Activated B cell treated with CpG ODN at 0.5 μM for 24 hours (primary cell): Measurements from ENCODE around the gene INPP4A. TPM values are rescaled to one million over a fixed set of nuclear protein-coding genes. Genes with fewer than 3 reads are reported as not detected.

Source experiments
- ATAC-seq: fragments of 200-7000 bp; cut with Tn5 transposase; one replicate; pipeline ENCODE4 v1.10.0; 2021; ENCODE audit warnings: low read depth, mild to moderate bottlenecking, moderate library complexity
- CTCF ChIA-PET: fragments of 350-600 bp; sonication (Branson Sonifier 250); formaldehyde crosslinking; loops from one replicate; lab custom pipeline; 2021; ENCODE audit warnings: antibody characterized with exemption; lab: Charles Lee
- POLR2A ChIA-PET: fragments of 350-600 bp; sonication (Branson Sonifier 250); formaldehyde crosslinking; loops from one replicate; lab custom pipeline; 2021; ENCODE audit warnings: antibody characterized with exemption; lab: Charles Lee
- DNase-seq: peaks from one replicate; pipeline ENCODE4 v3.0.0; 2022
- H3K27ac Mint-ChIP-seq: one replicate; pipeline ENCODE4 v1.8.0; 2020; ENCODE audit warnings: mixed read lengths
- H3K27me3 Mint-ChIP-seq: one replicate; pipeline ENCODE4 v1.8.0; 2021; ENCODE audit warnings: mixed read lengths
- H3K36me3 Mint-ChIP-seq: one replicate; pipeline ENCODE4 v1.8.0; 2021; ENCODE audit warnings: low read depth, mixed read lengths
- H3K4me1 Mint-ChIP-seq: one replicate; pipeline ENCODE4 v1.8.0; 2021; ENCODE audit warnings: mixed read lengths
- H3K4me3 Mint-ChIP-seq: one replicate; pipeline ENCODE4 v1.8.0; 2020; ENCODE audit warnings: mild to moderate bottlenecking, mixed read lengths
- H3K9me3 Mint-ChIP-seq: one replicate; pipeline ENCODE4 v1.8.0; 2020; ENCODE audit warnings: mixed read lengths
- CTCF ChIP-seq: fragments of 200-600 bp; IDR thresholded peaks from one replicate; pipeline ENCODE4 v1.8.0; 2022; ENCODE audit warnings: antibody characterized with exemption, mild to moderate bottlenecking
- intact Hi-C: fragments of 100-400 bp; cut with micrococcal nuclease; formaldehyde crosslinking; loops from one replicate; pipeline ENCODE4 v1.15.1; 2024
- total RNA-seq: library from RNA; stranded (reverse); gene quantifications from 2 replicates; pipeline ENCODE4 v1.2.3, GENCODE V29; 2022

The INPP4A gene
- total RNA-seq, 1 donor from 2014 or later, result 26.6 TPM

DNA sequence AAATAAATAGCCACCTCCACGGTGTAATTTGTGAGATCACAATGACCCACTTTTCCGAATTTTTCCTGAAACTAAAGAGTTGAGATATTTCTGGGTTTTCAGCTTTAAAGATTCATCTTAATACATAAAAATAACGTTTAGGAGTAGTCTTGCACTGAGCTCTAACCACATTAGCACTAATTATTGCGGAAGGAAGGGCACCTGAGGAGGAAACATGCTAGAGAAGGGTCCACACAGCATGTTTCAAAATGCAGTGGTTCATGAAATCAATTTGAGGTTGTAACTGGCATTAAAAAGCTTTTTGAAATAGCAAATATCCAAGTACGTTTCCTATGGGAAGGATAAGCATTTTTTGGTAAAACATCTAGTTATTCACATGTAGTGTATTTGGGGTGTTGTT lies 8.4 kb downstream of the INPP4A start:
- peaks cover 49% of the 10 kb centered on the region for H3K4me1 Mint-ChIP-seq
- no peaks in the 10 kb centered on the region for H3K36me3 Mint-ChIP-seq
- CTCF ChIA-PET, result interaction anchor here (0.7 kb wide), 1 partner anchor 40 kb away, joined by 3 read pairs; no protein-coding TSS in a partner anchor
- POLR2A ChIA-PET, result interaction anchor here (2.8 kb wide), 1 partner anchor 11 kb away, joined by 10 read pairs; no protein-coding TSS in a partner anchor
- DNase-seq, result no peak
- TF ChIP-seq CTCF, result no peak
- ATAC-seq, result no peak
- no peaks in the 10 kb centered on the region for H3K9me3 Mint-ChIP-seq
- H3K27me3 Mint-ChIP-seq, result no peaks in the 10 kb centered on the region
- intact Hi-C loops, result loop anchor here (10.0 kb wide), 1 partner anchor 302 kb away; no protein-coding TSS in a partner anchor
- H3K4me3 Mint-ChIP-seq, result peak overlapping the region; percentile 19
- peak overlapping the region; percentile 35 for H3K27ac Mint-ChIP-seq

- Mint-ChIP-seq H3K27me3 (no peaks in the 10 kb centered on the region), H3K4me1 (peaks cover 49% of the 10 kb centered on the region), H3K4me3 (no peak overlapping the region), H3K27ac (peak overlapping the region; percentile 35), H3K36me3 (no peaks in the 10 kb centered on the region), H3K9me3 (no peaks in the 10 kb centered on the region)
- POLR2A ChIA-PET, result no interaction called here
- intact Hi-C loops, result loop anchor here (10.0 kb wide), 1 partner anchor 301 kb away; no protein-coding TSS in a partner anchor
- CTCF ChIA-PET, result no interaction called here
- TF ChIP-seq CTCF, result no peak
- no peak for DNase-seq
- ATAC-seq, result no peak
These were observed 8.9 kb downstream of the INPP4A start for GRCh38 chr2:98453531-98453930.

GRCh38 chr2:98454073-98454472 lies 9.4 kb downstream of the INPP4A start:
- peak overlapping the region; percentile 73 for H3K27ac Mint-ChIP-seq
- CTCF ChIA-PET, result no interaction called here
- DNase-seq (no peak), ATAC-seq (no peak)
- peaks cover 49% of the 10 kb centered on the region for H3K4me1 Mint-ChIP-seq
- H3K9me3 Mint-ChIP-seq, result no peaks in the 10 kb centered on the region
- H3K36me3 Mint-ChIP-seq, result no peaks in the 10 kb centered on the region
- POLR2A ChIA-PET, result no interaction called here
- H3K27me3 Mint-ChIP-seq, result no peaks in the 10 kb centered on the region
- H3K4me3 Mint-ChIP-seq, result no peak overlapping the region
- no peak for TF ChIP-seq CTCF
- intact Hi-C loops, result loop anchor here (2.0 to 10.0 kb wide), 2 partner anchors 103 to 301 kb away; no protein-coding TSS in a partner anchor

DNA sequence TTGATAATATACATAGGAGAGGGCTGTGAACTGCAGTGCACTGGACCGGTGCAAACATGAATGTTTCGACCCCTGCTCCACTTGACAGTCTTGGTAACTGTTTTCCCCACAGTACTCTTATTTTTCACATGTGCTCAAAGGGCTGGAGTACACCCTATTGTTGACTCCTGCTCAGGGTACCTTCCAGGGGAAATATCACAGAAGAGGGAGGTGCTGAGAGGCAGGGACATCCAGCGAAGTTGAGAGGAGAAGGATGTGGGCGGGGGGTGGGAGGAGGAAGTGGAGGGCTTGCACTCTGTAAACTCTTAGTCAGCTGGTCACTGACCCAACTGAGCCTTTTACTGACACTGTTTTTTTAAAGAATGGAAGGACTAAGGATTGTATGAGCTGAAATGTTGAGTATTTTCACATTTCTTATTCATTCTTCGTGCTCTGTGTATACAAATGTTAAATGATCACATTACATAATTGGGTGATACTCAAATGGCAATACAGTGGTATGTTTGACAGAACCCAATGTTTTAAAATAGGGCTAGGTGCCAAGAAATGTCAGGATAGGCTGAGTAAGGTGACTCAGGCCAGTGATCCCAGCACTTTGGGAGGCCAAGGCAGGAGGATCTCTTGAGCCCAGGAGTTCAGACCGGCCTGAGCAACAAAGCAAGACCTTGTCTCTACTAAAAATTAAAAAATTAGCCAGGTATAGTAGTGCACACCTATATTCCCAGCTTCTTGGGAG lies 10.0 kb downstream of the INPP4A start:
- intact Hi-C loops, result loop anchor here (1.0 to 10.0 kb wide), 4 partner anchors 9 to 300 kb away; no protein-coding TSS in a partner anchor
- no peak for DNase-seq
- no peaks in the 10 kb centered on the region for H3K9me3 Mint-ChIP-seq

More for the DNA sequence above, 10.0 kb downstream of the INPP4A start:
- H3K4me1 Mint-ChIP-seq, result peaks cover 55% of the 10 kb centered on the region
- POLR2A ChIA-PET, result interaction anchor here (0.8 to 1.7 kb wide), 3 partner anchors 10 to 104 kb away, joined by 3 to 11 read pairs (median 7); no protein-coding TSS in a partner anchor
- CTCF ChIA-PET, result no interaction called here
- no peak for TF ChIP-seq CTCF
- H3K4me3 Mint-ChIP-seq, result peak overlapping the region; percentile 67
- ATAC-seq, result peak; percentile 35
- H3K27ac Mint-ChIP-seq, result peak overlapping the region; percentile 81
- H3K36me3 Mint-ChIP-seq, result no peaks in the 10 kb centered on the region
- no peaks in the 10 kb centered on the region for H3K27me3 Mint-ChIP-seq
